ENCODE measurements around the gene AKAP13. TPM values are rescaled to one million over a fixed set of nuclear protein-coding genes. Genes with fewer than 3 reads are reported as not detected.

AKAP13 gene
- total RNA-seq, 1 experiment from 2014 or later = 47.3 TPM

DNA sequence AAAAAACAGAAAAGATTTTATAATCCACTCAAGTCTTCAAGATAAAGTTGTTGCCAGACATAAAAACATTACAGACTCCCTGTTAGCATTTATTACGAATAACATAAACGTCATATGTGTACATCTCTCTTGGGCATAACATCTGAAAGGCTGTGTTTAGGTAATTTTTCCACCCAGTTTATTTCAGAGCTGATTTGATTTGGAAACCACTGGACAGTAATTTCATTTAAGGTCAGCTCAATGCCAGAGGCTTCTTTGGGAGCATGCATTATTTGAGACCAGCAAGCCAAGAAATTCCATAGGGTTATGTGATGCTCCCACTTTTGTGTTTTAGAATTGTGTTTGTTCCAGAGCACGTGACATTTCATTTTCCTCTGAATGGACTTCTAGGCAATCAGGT, 196.0 kb downstream of the AKAP13 start:
- H3K9me3 Mint-ChIP-seq = no peaks in the 10 kb centered on the region
- H2BK15ac ChIP-seq (ENCODE audit: low read depth, low read length) = no peak overlapping the region

More for the DNA sequence above, 196.0 kb downstream of the AKAP13 start:
- H4K8ac ChIP-seq (replicated peaks; ENCODE audit: insufficient read length, low read depth, low read length) = no peak overlapping the region
- H2BK5ac ChIP-seq (ENCODE audit: insufficient read length, low read length) = no peak overlapping the region
- H3K79me1 ChIP-seq (ENCODE audit: insufficient read depth, low read depth, low read length, poor library complexity, severe bottlenecking) = no peaks in the 10 kb centered on the region
- TF ChIP-seq, protein P1, sequence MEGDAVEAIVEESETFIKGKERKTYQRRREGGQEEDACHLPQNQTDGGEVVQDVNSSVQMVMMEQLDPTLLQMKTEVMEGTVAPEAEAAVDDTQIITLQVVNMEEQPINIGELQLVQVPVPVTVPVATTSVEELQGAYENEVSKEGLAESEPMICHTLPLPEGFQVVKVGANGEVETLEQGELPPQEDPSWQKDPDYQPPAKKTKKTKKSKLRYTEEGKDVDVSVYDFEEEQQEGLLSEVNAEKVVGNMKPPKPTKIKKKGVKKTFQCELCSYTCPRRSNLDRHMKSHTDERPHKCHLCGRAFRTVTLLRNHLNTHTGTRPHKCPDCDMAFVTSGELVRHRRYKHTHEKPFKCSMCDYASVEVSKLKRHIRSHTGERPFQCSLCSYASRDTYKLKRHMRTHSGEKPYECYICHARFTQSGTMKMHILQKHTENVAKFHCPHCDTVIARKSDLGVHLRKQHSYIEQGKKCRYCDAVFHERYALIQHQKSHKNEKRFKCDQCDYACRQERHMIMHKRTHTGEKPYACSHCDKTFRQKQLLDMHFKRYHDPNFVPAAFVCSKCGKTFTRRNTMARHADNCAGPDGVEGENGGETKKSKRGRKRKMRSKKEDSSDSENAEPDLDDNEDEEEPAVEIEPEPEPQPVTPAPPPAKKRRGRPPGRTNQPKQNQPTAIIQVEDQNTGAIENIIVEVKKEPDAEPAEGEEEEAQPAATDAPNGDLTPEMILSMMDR (conservative IDR thresholded peaks at IDR 0.05) = no peak
- H3K9ac ChIP-seq (ENCODE audit: extremely low read depth, insufficient read length, low read length) = no peak overlapping the region
- no peak overlapping the region for H3K4ac ChIP-seq (ENCODE audit: low read depth, low read length)
- H2BK12ac ChIP-seq (ENCODE audit: insufficient read length, low read depth, low read length) = no peak overlapping the region
- no peaks in the 10 kb centered on the region for H4K20me1 ChIP-seq (ENCODE audit: control insufficient read depth, insufficient read depth, insufficient read length)
- Mint-ChIP-seq H3K4me1 (peaks cover 4% of the 10 kb centered on the region in 2 experiments; a peak in 2 of 4 replicates), H3K36me3 (ENCODE audit: insufficient read depth in 1 of 3, low read depth in 3 of 3) (peaks cover 16 to 30% (median 27%) of the 10 kb centered on the region in 3 experiments; a peak in 6 of 7 replicates), H3K4me3 (no peak overlapping the region), H3K27me3 (ENCODE audit: low read depth) (no peaks in the 10 kb centered on the region), H3K27ac (no peak overlapping the region)
- no peaks in the 10 kb centered on the region for H3K9me3 ChIP-seq (ENCODE audit: control insufficient read depth, low read depth, low read length)
- no peak overlapping the region for H2AK5ac ChIP-seq (ENCODE audit: insufficient read length, low read length)
- H3K18ac ChIP-seq (ENCODE audit: insufficient read length, low read depth, low read length) = no peak overlapping the region
- no peaks in the 10 kb centered on the region for H3K27me3 ChIP-seq (ENCODE audit: insufficient read depth, low read length)
- H2BK20ac ChIP-seq (ENCODE audit: low read depth, low read length, poor library complexity, severe bottlenecking) = no peak overlapping the region
- H4K5ac ChIP-seq (ENCODE audit: insufficient read length, low read depth, low read length) = no peak overlapping the region
- H2AFZ ChIP-seq (ENCODE audit: low read length) = no peak overlapping the region
- H3K23ac ChIP-seq (ENCODE audit: insufficient read length, low read depth, low read length) = no peak overlapping the region
- WGBS (ENCODE audit: extremely low coverage, insufficient read length, low lambda C conversion rate) = no CpG with 5 or more reads among the region's 3 CpGs
- H3K4me2 ChIP-seq (ENCODE audit: insufficient read depth, insufficient read length, low read length) = no peak overlapping the region
- H3T11ph ChIP-seq (ENCODE audit: low read length) = no peak overlapping the region
- no peaks in the 10 kb centered on the region for H3K79me2 ChIP-seq (ENCODE audit: insufficient read depth, low read length)
- no peak overlapping the region for H4K91ac ChIP-seq (ENCODE audit: insufficient read length, low read depth, low read length)
- H3K14ac ChIP-seq (ENCODE audit: insufficient read depth, low read length) = no peak overlapping the region
- H2BK120ac ChIP-seq (ENCODE audit: low read depth, low read length, poor library complexity, severe bottlenecking) = no peak overlapping the region
- no peaks in the 10 kb centered on the region for H3K4me1 ChIP-seq (ENCODE audit: insufficient read depth, low read length)
- DNase-seq = no peak
- H3K56ac ChIP-seq (ENCODE audit: insufficient read length, low read depth, low read length) = no peak overlapping the region
- H3K27ac ChIP-seq (ENCODE audit: insufficient read length, low read depth, low read length) = no peak overlapping the region
- no peaks in the 10 kb centered on the region for H3K23me2 ChIP-seq (ENCODE audit: insufficient read length, low read depth, low read length, poor library complexity, severe bottlenecking)
